Measurements from ENCODE around the gene AP1M1.
A peak's percentile ranks its signal among the peaks of the same experiment; 100 is the strongest.

AP1M1 gene

DNA sequence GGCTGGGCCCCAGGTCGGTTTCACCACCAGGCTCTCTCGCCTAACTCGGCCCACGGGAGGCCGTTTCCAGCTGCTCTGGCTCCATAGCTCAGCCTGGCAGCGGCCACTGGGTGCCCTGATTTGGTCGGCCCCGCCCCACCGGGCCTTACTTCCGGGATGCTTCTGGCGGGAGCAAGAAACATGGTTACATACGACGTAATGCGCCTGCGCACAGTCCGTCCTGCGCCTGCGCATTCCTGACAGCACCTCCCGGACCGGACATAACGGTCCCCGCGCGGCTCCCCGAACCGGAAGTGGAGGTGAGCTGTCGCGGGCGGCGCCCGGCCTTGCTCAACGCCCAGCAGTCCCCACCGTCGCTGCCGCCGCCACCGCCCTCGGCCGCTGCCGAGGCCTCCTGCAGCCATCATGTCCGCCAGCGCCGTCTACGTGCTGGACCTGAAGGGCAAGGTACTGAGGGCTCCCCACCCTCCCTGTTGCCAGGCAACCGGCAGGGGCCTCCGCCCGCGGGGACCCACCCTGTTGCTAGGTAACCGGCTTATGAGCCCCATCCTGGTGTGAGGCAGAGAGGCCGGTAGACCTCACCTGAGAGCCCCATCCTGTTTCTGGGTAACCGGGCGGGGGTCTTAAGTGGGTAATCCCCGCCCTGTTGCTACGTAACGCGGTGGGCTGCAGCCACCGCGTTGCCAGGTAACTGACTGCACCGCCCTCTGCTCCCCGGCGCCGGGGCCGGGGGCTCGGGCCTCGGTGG lies at the start of gene AP1M1:
Gene AP1M1, plus strand, starts transcription at position 290 of the 748 bp plus-strand sequence. Its CDS starts 116 bp downstream, at position 406.
- H3F3A ChIP-seq (ENCODE audit: control insufficient read depth, insufficient read depth), result peaks cover 2% of the 10 kb centered on the region; the same call in 1 of the 2 replicates
- H3K4me3 ChIP-seq (ENCODE audit: low read length), result peak within 1 kb of the TSS; percentile 78
- H3K4me1 ChIP-seq (ENCODE audit: control insufficient read depth, low read length), result peaks cover 20% of the 10 kb centered on the region
- peaks cover 50% of the 10 kb centered on the region for H3K79me2 ChIP-seq (ENCODE audit: control insufficient read depth, low read length)
- peak within 1 kb of the TSS; percentile 87 for H3K4me2 ChIP-seq (ENCODE audit: low read length)
- peaks cover 5% of the 10 kb centered on the region; the same call in 1 of the 2 replicates for H4K20me1 ChIP-seq (ENCODE audit: control insufficient read depth, insufficient read depth, low read depth, low read length)
- no peaks in the 10 kb centered on the region for H3K27me3 ChIP-seq (ENCODE audit: control insufficient read depth, low read length)
- no peaks in the 10 kb centered on the region for H3K9me2 ChIP-seq (replicated peaks; ENCODE audit: control insufficient read depth, low read length)
- TF ChIP-seq EZH2phosphoT487 (IDR thresholded peaks at IDR 0.05; ENCODE audit: borderline replicate concordance, low read length) (no peak), CTCF (IDR thresholded peaks at IDR 0.05; ENCODE audit: low read depth, low read length, poor library complexity, severe bottlenecking) (no peak)
- H3K27ac ChIP-seq (ENCODE audit: low read depth, low read length), result peak within 1 kb of the TSS; percentile 26
- H3K9me3 ChIP-seq (ENCODE audit: control insufficient read depth, insufficient read depth, low read length), result no peaks in the 10 kb centered on the region
- peaks cover 22% of the 10 kb centered on the region for H3K36me3 ChIP-seq (ENCODE audit: control insufficient read depth, low read length)

GRCh38 chr19:16148443-16149229 lies 49.1 kb upstream of the AP1M1 start:
- Histone ChIP-seq H3K9me2 (replicated peaks; ENCODE audit: control insufficient read depth, low read length) (no peaks in the 10 kb centered on the region), H3K79me2 (ENCODE audit: control insufficient read depth, low read length) (peaks cover 82% of the 10 kb centered on the region), H3K27ac (ENCODE audit: low read depth, low read length) (peak overlapping the region; percentile 93), H3K4me2 (ENCODE audit: low read length) (peak overlapping the region; percentile 93), H3K4me3 (ENCODE audit: low read length) (peak overlapping the region; percentile 37), H4K20me1 (ENCODE audit: control insufficient read depth, insufficient read depth, low read depth, low read length) (peaks cover 13% of the 10 kb centered on the region), H3K27me3 (ENCODE audit: control insufficient read depth, low read length) (no peaks in the 10 kb centered on the region), H3K36me3 (ENCODE audit: control insufficient read depth, low read length) (peaks cover 83% of the 10 kb centered on the region), H3K9me3 (ENCODE audit: control insufficient read depth, insufficient read depth, low read length) (peaks cover 3% of the 10 kb centered on the region; the same call in 1 of the 2 replicates), H3F3A (ENCODE audit: control insufficient read depth, insufficient read depth) (peaks cover 19% of the 10 kb centered on the region), H3K4me1 (ENCODE audit: control insufficient read depth, low read length) (peaks cover 71% of the 10 kb centered on the region)
- TF ChIP-seq CTCF (IDR thresholded peaks at IDR 0.05; ENCODE audit: low read depth, low read length, poor library complexity, severe bottlenecking), result no peak
- no peak for TF ChIP-seq EZH2phosphoT487 (IDR thresholded peaks at IDR 0.05; ENCODE audit: borderline replicate concordance, low read length)

GRCh38 chr19:16153582-16154336 lies 44.0 kb upstream of the AP1M1 start:
- Histone ChIP-seq H3K27me3 (ENCODE audit: control insufficient read depth, low read length) (no peaks in the 10 kb centered on the region), H3K4me2 (ENCODE audit: low read length) (no peak overlapping the region; the same call in 1 of the 2 replicates), H3K4me1 (ENCODE audit: control insufficient read depth, low read length) (peaks cover 60% of the 10 kb centered on the region), H3K27ac (ENCODE audit: low read depth, low read length) (no peak overlapping the region), H3F3A (ENCODE audit: control insufficient read depth, insufficient read depth) (peaks cover 26% of the 10 kb centered on the region), H3K9me3 (ENCODE audit: control insufficient read depth, insufficient read depth, low read length) (peaks cover 3% of the 10 kb centered on the region; the same call in 1 of the 2 replicates), H3K79me2 (ENCODE audit: control insufficient read depth, low read length) (peaks cover 32% of the 10 kb centered on the region), H3K4me3 (ENCODE audit: low read length) (no peak overlapping the region), H3K9me2 (replicated peaks; ENCODE audit: control insufficient read depth, low read length) (no peaks in the 10 kb centered on the region), H3K36me3 (ENCODE audit: control insufficient read depth, low read length) (peaks cover 91% of the 10 kb centered on the region), H4K20me1 (ENCODE audit: control insufficient read depth, insufficient read depth, low read depth, low read length) (peaks cover 25% of the 10 kb centered on the region)
- no peak for TF ChIP-seq CTCF (IDR thresholded peaks at IDR 0.05; ENCODE audit: low read depth, low read length, poor library complexity, severe bottlenecking)
- TF ChIP-seq EZH2phosphoT487 (IDR thresholded peaks at IDR 0.05; ENCODE audit: borderline replicate concordance, low read length), result no peak
